HG03135 (cell line): ENCODE results near the gene SLC43A1.

ENCODE experiments used
- ATAC-seq: cut with Tn5 transposase; IDR thresholded peaks from one replicate; pipeline ENCODE4 v1.9.1; 2021; ENCODE audit warnings: mild to moderate bottlenecking, moderate library complexity; ENCODE audit not compliant: unreplicated experiment

The SLC43A1 gene

GRCh38 chr11:57479911-57480310 is 35.6 kb downstream of the SLC43A1 start:
- no peak for ATAC-seq

- ATAC-seq = no peak
Measured at GRCh38 chr11:57479021-57479663, 36.4 kb downstream of the SLC43A1 start.

- no peak for ATAC-seq
Measured at GRCh38 chr11:57477507-57478189, 37.9 kb downstream of the SLC43A1 start.

DNA sequence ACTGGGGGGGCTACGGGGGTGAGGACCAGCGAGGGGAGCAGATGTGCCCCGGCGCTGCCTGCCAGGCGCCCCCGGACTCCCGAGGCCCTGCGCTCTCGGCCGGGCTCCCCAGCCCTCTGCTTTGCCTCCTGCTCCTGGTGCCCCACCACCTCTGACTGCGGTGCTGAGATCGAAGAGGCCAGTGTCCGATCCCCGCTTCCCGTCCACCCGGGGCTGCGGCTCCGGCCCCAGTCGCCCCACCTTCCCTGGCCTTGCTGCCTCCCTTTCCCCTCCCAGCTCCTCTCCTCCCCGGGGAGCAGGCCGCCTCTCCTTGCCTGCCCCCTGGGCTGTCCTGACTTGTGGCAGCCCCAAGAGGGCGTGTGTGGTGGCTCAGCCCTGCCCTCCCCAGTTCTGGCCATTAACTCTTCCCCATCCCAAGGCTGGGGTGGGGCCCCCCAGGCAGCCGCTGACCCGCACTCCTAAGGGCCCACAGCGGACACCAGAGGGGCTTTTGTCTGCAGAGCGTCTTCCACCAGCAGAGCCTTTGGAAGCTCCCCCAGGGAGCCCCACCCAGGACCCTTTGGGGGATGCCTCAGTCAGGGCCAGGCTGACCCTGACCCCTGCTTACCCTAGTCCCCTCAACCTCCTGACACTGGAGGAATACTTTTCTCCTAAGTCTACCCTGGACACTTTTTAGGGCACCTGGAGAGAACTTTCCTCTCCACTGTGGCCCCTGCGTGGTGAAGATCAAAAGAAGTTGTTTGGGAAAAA is 38.6 kb downstream of the SLC43A1 start:
- peak; percentile 42 for ATAC-seq

- ATAC-seq = peak; percentile 32
Measured at GRCh38 chr11:57476047-57476756, 39.3 kb downstream of the SLC43A1 start.

DNA sequence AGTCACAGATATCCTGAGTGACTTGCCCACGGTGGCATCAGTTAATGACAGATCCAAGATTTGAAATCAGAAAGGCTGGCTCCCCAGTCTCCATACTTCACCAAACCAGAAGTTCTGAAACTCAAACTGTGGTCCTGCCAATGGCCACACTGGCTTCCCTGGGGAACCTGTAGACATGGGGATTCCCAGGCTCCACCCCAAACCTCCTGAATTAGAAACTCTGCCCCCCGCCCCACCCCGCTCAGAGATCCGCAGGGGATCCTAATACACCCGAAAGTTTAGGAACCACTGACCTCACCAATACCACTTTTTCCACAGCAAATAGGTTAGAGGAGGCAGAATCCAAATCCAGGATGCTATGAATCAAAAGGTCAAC is 39.8 kb downstream of the SLC43A1 start:
- no peak for ATAC-seq

GRCh38 chr11:57475191-57475590 is 40.3 kb downstream of the SLC43A1 start:
- ATAC-seq = no peak

DNA sequence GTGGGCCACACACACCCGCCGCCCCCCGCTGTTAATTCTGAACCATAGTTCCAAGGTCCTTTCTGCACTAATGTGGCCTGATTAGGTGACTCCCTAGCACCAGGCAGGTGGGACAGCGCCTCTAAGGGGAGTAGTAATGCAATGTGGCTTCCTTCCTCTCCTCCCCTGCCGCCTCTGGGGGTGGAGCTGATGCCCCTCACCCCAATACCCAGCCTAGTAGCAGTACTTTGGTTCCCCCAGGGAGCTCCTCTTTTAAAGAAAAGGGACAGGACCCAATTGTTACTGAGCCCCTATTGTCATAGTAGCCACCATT is 40.7 kb downstream of the SLC43A1 start:
- ATAC-seq = no peak

DNA sequence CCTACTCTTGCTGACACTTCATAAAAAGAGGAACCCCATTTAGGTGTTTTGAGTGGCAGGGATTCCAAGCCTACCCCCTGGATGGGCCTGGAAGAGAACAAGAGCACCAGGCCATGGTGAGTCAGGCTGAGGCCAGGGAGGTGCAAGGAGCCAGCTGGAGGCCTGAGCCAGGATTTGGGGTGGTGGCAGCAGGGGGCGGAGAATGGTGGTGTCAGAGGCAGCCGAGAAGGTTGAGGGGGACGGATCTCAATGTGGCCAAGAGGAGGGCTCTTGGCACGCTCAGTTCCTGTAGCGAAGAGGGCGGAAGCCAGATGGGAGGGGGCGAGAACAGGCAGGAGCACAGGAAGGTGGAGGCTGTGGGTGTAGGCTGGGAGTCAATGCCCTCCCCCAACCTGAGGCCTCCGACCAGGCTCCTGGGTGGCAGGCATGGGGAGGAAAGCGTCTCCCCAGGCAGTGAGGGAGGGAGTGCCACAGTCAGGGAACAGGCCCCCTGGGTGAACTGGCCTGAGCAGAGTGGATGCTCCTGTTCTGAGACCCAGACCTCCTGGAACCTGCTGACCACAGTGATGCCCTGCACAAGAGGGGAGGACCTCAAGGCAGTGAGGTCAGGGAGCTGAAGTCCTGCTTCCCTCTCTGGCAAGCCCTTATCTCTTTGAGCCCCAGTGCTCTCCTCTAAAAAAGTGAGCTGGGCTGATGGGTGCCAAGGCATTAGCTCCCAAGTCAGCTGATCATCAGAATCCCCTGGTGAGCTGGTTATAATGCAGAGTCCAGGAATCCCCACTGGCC is 41.3 kb downstream of the SLC43A1 start:
- ATAC-seq = peak; percentile 36

GRCh38 chr11:57473285-57473841 is 42.1 kb downstream of the SLC43A1 start:
- no peak for ATAC-seq

GRCh38 chr11:57471496-57471895 is 44.0 kb downstream of the SLC43A1 start:
- ATAC-seq = no peak

DNA sequence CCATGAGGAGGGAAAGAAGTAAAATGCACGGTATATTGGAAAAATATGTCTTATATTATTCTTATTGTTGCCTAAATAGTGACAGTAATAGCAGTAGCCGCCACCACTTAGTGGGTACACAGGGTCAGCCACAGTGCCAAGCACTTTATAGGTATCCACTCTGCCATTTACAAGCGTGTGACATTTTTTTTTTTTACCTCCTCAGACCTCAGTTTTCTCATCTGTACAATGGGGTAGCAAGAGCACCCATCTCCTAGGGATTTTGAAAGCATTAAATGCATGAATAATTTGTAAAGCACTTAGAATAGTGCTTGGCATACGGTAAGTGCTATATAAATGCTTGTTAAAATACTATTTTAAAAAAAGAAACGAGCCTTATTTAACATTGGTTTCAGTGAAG is 46.2 kb downstream of the SLC43A1 start:
- ATAC-seq = no peak

DNA sequence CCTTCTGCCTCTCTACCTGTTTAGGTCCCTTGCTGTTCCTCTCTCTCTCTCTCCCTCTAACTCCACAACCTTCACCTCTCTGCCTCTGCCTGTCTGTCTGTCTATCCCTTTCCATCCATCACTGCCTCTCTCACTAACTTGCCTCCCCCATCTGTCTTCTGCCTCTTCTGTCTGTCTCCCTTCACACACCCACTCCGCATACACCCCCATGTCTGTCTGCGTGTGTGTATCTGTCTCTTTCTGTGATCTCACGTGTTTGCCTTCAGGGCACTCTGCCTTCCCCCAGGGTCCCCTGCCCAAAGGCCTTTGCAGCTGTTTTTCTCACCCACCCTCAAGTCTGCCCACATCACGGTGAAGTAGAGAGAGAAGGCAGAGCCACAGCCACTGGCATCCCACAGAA is 47.2 kb downstream of the SLC43A1 start:
- no peak for ATAC-seq

DNA sequence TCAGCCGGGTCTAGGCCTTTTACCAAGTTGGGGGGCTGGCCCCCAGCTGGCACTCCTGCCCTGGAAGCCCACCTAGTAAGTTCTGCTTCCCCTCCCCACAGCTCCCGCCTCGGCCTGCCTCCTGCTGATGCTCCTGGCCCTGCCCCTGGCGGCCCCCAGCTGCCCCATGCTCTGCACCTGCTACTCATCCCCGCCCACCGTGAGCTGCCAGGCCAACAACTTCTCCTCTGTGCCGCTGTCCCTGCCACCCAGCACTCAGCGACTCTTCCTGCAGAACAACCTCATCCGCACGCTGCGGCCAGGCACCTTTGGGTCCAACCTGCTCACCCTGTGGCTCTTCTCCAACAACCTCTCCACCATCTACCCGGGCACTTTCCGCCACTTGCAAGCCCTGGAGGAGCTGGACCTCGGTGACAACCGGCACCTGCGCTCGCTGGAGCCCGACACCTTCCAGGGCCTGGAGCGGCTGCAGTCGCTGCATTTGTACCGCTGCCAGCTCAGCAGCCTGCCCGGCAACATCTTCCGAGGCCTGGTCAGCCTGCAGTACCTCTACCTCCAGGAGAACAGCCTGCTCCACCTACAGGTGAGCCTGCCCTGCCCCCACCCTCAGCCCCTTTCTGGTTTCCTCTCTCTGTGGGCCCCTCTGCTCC is 47.9 kb downstream of the SLC43A1 start:
- no peak for ATAC-seq

GRCh38 chr11:57466680-57467079 is 48.8 kb downstream of the SLC43A1 start:
- no peak for ATAC-seq

DNA sequence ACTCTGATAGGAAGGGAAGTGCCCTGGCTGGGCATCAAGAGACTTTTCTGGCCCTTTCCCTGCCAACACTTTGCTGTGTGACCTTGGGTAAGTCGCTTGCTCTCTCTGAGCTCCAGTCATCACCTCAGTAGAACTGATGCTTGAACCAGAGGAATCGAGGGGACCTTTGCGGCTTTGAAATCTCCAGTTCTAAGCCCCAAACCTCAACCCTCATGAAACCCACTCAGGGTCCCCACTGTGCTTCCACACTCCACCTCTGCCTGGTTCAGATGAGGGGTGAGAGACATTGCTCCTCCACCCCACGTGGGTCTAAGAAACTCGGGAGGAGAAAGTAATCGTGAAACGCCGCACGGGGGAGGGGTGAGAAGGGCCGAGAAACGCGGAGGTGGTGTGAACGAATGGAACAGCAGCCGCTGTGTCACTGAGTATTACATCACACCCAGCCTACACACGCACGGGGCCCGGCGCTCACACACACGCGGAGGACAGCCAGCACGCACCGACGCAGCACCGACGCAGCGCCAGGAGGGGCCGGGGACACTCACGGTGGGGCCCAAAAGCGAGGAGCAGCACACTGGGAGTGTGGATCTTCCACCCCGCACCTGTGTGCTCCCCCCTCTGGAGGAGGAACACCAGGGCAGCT is 50.8 kb downstream of the SLC43A1 start:
- ATAC-seq = no peak

GRCh38 chr11:57463671-57464538 is 51.6 kb downstream of the SLC43A1 start:
- no peak for ATAC-seq

GRCh38 chr11:57462597-57462996 is 52.9 kb downstream of the SLC43A1 start:
- ATAC-seq = no peak
